Right kidney (tissue), 1 donor: ENCODE data around the gene DAAM1.
A peak's percentile ranks its signal among the peaks of the same experiment; 100 is the strongest.

Source experiments
- DNase-seq: peaks from one replicate; pipeline ENCODE4 v3.0.0-alpha.2; 2016

The DAAM1 gene

DNA sequence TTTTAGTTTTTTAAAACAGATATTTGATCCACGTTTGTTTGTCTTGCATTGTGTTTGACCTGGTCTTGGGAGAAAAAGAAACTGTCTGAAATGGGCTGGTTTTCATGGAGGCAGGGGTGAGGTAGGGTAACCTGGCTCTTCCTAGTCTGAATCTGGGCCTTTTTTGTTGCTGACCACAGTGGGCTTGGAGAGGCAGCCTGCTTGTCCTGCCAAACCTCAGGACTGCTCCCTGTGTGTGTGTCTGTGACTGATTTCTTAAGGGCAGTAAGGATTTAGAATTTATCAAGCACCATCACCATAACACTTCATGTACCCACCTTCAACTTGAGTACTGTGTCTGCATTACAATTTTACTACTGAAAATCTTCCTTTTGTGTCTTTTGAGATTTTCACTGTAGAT lies 28.5 kb downstream of the DAAM1 start:
- no peak for DNase-seq

- DNase-seq, result no peak
Observed at GRCh38 chr14:59221568-59221967, 33.1 kb downstream of the DAAM1 start.

DNA sequence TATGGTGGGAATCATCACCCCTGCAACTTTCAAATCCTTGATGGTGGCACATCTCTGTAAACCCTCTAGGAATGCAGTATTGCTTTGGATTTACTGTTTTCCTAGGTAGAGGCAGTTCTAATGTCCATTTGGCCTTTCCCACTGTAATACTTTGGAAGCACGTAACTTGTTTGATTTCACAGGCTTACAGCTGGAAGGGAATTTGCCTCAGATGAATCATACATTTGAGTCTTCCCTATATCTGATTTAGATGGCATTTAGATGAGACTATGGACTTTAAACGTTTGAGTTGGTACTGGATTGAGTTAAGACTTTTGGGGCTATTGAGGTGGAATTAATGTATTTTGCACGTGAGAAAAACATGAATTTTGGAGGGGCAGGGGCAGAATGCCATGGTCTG lies 35.9 kb downstream of the DAAM1 start:
- DNase-seq, result no peak

GRCh38 chr14:59225281-59225680 lies 36.8 kb downstream of the DAAM1 start:
- DNase-seq, result no peak

- no peak for DNase-seq
Observed at GRCh38 chr14:59228421-59228820, 40.0 kb downstream of the DAAM1 start.

DNA sequence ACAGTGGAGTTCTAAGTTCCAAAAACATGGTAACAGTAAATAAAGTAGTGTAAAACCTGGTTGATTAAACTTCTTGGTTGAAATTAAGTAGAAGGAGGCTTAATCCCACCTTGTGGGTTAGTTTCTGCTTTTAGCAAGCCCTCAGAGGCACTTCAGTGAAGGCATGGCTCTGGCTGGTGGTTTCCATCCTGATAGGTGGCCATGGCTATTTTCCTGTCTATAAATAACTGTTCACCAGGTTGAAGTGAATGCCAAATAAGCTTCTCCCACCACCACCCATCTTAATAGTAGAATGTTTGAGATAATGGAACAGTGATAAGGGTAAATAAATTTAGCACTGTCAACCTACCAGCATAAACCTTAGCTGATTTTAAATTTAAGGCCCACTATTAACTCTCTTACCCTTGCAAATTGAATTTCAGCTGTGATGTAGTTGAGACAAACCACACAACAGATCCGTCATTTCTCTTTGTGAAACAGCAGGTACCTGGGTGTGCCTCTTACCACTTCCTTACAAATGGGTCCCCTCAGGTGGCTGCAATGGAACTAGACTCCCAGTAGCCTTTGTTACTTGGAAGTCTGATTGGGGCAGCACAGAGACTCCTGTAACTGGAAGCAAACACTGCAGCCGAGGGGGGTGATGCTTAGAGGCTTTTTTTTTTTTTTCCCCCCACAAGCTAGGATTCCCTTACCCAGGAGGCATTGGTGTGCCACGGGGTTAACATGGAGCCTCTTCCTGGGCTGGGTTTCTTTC lies 41.4 kb downstream of the DAAM1 start:
- DNase-seq, result no peak

DNA sequence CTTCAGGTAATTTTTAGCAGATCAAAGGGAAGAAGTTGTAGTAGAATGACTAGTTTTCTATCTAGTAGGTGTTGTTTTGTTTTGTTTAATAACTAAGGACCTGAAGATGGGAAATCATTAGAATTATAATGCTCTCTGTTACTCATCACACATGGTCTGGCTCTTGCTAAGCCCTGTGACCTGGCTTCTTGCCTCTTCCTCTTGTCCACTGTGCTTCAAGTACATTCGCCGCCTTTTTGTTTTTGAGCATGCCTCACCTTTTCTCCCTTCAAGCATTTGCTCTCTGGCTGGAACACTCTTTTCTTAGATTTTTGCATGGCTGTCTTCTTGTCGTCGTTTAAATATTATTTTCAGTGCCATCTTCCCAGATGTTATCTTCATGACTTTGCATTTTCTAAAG lies 47.7 kb downstream of the DAAM1 start:
- no peak for DNase-seq

DNA sequence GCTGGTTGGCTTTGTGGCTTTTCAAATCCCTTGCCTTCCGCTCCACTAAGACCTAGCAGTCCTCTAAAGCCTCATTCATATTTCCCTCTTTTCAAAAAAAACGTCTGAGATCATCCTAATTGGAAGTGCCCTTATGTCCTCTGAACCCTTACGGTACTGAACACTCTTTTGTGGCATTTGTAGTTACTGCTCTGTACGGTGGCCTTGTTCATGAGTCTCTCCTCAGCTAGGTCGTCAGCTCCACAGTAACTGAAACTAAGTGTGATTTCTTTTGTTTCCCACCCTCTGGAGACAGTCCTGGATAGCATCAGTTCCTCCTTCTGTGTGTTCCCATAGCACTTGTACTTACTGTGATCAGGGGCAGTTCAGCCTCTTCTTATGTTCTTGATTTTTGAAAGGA lies 49.7 kb downstream of the DAAM1 start:
- no peak for DNase-seq

DNA sequence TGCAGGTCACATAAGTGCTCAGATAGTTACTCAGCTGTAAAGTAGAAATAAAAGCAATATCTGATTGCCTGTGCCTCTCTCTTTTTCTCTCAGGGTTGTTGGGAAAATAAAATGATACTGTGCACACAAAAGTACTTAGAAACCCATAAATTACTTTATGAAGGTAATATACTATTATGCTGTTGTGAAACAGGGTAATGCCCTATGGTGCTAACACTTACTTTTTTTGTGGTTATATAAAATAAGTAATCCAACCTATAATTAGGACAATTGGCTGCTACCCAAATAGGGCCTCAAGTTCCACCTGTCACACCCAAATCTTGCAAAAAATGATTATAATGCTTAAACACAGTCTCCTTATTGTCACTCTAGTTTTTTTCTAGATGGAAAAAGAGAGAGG lies 50.6 kb downstream of the DAAM1 start:
- no peak for DNase-seq

GRCh38 chr14:59240356-59240755 lies 51.9 kb downstream of the DAAM1 start:
- DNase-seq, result no peak

- no peak for DNase-seq
Observed at GRCh38 chr14:59241121-59241520, 52.7 kb downstream of the DAAM1 start.

DNA sequence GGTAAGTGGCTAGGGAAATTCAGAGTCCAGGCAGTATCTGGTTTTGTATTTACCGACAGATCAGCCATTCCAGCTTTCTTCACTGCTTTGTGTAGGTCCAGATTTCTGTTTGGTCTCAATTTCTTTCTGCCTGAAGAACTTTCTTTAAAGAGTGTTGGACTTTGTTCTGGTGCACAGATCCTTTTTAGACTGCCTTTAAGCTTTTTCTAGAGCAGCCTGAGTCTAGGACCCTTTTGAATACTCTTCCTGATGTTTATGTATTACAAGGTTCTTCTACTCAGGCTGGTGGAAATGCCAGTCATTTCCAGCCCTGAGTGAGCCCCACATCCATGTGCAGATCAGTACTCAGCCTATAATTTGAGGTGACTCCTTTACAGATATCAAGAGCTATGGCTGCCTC lies 54.7 kb downstream of the DAAM1 start:
- DNase-seq, result no peak

DNA sequence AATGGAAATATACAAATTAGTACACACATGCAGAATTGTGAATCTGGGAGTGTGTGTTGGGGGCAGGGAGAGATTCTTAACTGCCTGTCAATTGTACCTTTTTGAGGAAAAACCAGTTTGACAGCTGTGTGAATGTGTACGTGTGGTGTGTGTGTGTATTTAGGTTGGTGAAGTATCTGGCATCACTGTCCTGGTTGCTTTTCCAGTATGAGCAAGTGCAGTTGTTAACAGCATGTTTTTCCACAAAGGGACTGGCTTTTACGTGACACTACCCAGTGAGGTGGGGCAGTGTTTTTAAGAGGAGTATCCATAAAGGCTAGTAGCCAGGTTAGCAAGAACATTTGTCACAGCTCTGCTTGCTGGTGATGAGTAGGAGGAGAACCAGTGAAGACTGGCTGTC lies 56.1 kb downstream of the DAAM1 start:
- DNase-seq, result no peak

DNA sequence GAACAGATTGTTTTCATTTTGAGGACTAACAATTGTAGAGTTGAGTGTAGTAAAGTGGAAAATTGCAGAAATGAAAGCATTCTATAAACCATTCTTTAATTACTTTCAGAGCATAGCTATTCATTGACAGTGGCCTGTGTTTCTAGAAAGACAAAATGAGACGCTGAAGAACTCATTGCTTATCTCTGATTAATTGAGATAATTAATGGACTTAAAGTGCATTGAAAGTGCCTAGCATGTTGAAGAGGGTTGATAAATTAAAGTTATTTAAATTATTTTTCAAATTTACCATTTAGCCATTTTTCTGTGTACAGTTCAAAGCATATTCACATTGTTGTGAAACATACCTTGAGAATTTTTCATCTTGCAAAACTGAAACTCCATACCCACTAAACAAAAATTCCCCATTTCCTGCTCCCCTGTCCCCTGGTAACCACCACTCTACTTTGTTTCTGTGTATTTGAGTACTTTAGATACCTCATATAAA lies 57.4 kb downstream of the DAAM1 start:
- DNase-seq, result no peak

DNA sequence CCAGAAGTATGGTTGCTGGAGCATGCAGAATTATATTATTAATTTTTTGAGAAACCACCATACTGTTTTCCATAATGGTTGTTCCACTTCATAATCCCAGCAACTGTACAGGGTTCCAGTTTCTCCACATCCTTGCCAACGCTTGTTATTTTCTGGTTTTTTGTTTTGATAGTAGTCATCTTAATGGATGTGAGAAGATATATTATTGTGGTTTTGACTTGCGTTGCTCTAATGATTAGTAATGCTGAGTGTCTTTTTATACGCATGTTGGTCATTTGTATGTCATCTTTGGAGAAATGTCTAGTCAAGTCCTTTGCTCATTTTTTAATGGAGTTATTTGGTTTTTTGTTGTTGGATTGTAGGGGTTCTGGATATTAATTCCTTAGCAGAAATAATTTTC lies 58.1 kb downstream of the DAAM1 start:
- DNase-seq, result no peak

DNA sequence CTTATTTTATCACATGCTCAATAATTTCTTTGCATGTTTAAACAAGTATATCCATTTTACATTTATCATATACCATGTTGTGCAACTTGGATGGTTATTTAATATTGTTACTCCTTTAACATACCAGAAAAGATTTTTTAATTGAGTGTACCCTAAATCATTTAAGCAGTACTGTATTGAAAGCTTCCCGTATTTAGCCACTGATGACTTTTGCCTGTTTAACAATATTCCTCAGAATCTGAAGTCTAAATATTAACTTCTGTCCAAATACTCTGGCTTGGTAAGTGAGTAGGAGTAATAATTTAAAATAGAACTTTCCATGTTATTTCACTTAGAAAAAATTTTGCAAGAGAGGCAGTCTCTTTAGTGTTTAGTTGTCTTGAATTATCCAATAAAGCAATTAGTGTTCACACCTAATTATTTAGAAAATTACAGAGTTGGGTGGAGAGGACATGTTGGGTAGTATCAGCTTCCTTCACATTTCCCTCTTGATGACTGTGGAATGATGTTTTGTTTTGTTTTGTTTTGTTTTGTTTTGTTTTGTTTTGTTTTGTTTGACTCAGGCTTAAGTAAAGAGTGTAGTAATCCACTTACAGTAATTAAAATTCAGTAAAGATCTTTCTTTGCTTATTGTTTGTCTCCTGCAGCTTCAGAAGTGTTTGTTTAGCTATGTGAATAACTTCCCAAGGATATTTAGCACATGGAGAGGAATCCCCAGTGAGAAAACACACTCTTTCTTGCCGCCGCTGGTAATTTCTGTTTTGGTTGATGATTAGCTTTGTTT lies 59.5 kb downstream of the DAAM1 start:
- DNase-seq, result no peak

DNA sequence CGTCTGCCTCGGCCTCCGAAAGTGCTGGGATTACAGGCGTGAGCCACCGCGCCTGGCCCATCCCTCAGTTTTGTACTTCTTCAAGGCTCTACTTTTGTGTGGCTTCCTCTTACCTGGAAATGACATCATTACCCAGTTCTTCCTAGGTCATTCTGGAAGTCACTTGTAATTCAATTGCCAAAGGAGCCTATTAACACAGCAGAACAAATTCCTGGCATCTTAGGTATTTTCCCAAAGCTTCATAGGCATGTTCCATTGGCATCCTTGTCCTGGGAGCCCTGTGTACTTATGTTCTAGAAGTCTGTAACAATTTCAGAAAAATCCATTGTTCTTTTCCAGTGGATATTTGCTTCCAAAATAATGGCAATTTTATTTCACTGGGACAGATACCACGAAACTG lies 60.6 kb downstream of the DAAM1 start:
- DNase-seq, result no peak

DNA sequence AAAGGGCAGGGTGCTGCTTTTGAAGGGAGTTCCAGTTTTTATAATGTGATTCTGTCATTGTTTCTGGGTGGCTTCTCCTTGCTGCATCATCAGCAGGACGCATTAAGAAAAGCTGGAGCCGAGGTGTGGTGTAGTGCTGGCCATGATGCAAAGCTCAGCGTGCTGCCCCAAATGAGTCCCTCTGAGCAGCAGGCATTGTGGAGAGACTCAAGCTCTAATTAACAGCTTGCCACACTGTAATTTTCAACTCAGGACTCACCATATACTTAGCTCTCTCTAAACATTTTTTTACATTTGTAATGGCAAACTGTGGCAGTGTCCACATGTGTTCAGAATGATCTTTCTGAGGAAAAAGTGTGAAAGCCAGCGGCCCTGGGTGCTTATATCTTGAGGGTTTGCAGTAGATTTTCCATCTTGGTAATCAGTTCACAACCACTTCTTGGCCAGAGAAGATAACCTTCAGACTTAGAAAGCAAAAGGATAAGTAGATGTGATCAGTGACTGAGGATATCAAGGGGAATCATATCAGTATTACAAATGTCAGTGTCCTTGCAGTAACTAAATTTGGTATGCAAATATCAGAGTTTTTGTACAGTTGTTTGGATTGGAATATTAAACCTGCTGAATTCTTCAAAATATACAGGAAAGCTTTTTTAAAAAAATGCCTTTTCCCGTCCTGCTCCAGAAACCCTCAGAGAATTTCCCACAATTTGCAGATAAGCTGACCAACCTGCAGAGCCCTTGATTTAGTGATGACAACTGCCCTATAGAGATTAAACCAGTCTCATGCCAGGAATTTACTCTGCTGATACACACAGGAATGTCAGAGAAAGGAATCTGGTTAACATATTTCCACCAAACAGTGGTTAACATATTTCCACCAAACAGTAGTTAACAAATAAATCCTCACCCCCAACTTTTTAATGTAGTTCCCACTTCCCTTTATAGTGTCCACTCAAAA lies 63.6 kb downstream of the DAAM1 start:
- DNase-seq, result no peak

GRCh38 chr14:59252772-59253500 lies 64.5 kb downstream of the DAAM1 start:
- no peak for DNase-seq

- DNase-seq, result no peak
Observed at GRCh38 chr14:59253527-59253926, 65.1 kb downstream of the DAAM1 start.

DNA sequence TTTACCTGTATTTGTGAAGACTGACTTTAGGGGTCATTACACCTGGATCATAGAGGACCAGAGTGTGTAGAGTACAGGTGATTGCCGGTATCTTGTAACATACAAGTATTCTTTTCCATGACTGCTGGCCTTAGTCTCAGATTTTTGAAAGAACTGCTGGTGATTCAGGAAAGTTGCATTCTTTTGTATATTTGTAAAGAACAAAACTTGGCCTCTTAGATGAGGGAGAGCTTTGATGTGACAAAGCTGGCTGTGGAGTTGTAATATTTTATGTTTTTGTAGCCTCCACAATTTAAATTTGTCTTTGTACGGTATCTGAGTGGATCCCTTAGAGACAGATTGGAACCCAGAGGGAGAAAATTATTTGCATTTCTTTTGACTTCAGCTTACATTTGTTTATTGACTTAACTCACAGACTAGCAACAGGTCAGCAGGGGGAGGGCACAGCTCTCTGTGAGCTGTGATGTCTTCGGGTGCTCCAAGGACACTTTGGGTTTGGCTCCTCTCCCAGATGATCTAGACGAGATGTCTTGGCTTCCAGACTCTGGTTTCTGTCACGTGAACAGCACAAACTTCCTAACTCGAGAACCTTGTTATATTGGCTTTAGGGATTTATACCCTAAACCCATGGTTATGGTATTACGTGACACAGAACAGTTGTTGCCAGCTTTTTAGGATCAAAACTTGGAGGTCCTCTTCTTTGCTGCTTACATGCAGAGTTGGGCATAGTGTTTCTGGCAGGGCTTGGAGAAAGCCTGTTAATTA lies 65.9 kb downstream of the DAAM1 start:
- DNase-seq, result peak; percentile 19
